GM21381 (cell line): ENCODE measurements around the gene HMX3.

Experiments
- ATAC-seq: cut with Tn5 transposase; IDR thresholded peaks from one replicate; pipeline ENCODE4 v1.9.1; 2021; ENCODE audit warnings: mild to moderate bottlenecking, moderate library complexity; ENCODE audit not compliant: unreplicated experiment

HMX3 gene

DNA sequence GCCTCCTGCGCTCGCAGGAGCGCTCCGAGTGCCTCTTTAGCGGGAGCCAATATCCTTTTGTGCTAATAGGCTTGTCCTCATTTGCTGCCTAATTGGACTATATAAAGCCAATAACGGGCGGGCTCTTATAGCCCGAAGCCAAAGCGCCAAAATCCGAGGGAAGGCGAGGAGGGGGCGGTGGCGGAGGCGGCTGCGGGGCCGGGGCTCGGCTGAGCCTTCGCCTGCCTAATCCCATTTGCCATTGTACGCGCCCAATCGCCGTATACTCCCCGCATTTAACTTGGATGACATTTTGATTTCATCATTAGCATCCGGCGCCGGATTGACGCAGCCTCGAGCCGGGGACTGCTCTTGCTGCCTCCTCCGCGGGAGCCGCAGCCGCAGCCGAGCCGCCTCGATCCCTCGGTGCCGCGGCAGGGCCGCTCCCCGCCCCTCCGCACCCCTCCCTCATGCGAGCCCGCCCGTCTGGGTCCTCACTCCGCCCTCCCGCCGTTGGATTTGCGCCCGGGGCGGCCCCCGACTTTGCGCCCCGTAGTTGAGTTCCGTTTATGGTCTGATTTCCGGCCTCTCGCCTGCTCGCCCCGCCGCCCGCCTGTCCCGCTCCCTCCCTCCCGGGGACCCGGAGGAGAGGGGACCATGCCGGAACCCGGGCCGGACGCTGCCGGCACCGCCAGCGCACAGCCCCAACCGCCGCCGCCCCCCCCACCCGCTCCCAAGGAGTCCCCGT is at the start of gene HMX3:
HMX3 (plus strand) TSS at position 556 of the 727 bp plus-strand sequence; CDS start at position 637, 81 bp downstream.
- no peak for ATAC-seq

- ATAC-seq, result no peak
These were observed 49.5 kb upstream of the HMX3 start for GRCh38 chr10:123086281-123086680.

GRCh38 chr10:123087348-123087747 is 48.4 kb upstream of the HMX3 start:
- no peak for ATAC-seq

- no peak for ATAC-seq
These were observed 48.0 kb upstream of the HMX3 start for GRCh38 chr10:123087786-123088185.

GRCh38 chr10:123092635-123093414 is 42.9 kb upstream of the HMX3 start:
- no peak for ATAC-seq

DNA sequence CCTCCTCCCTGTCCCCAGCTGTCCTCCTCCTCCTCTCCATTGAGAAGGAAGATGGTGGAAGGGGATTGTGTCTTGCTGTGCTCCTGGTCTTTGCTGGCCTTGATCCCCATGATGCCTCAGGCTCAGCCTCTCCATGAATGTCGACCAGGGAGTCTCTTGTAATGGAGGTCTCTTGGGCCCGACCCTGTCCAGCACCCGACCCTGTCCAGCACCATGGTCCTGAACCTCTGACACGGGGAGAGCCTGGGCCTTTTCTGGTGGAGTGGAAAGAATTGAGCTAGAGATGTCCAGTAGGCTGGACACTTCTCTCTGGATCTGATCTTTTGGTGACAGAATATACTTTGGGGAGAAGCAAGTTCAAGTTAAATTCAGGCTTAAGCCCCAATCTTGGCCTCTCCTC is 42.3 kb upstream of the HMX3 start:
- no peak for ATAC-seq

- ATAC-seq, result no peak
These were observed 39.3 kb upstream of the HMX3 start for GRCh38 chr10:123096452-123096851.

GRCh38 chr10:123097039-123097438 is 38.7 kb upstream of the HMX3 start:
- ATAC-seq, result no peak

GRCh38 chr10:123100030-123100762 is 35.6 kb upstream of the HMX3 start:
- ATAC-seq, result no peak

- ATAC-seq, result no peak
These were observed 33.9 kb upstream of the HMX3 start for GRCh38 chr10:123101872-123102271.

GRCh38 chr10:123102673-123103072 is 33.1 kb upstream of the HMX3 start:
- no peak for ATAC-seq

- ATAC-seq, result no peak
These were observed 31.8 kb upstream of the HMX3 start for GRCh38 chr10:123103944-123104343.

DNA sequence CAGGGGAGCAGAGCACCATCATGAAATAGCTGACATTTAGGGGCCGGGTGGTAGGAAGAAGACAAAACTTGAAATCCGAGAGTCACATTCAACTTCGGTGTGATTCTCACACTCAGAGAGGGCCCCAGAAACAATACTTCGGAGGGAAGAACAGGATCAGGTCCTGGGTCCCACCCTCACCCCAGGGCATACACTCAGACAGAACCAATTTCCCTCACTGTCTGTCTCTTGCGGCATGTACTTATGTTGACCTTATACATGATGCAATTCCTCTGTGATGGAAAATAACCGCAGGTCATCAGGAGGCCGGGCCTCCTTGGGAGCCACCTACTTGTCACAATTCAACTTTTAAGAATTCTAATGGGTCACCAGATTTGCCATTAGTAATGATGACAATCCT is 26.3 kb upstream of the HMX3 start:
- ATAC-seq, result no peak

DNA sequence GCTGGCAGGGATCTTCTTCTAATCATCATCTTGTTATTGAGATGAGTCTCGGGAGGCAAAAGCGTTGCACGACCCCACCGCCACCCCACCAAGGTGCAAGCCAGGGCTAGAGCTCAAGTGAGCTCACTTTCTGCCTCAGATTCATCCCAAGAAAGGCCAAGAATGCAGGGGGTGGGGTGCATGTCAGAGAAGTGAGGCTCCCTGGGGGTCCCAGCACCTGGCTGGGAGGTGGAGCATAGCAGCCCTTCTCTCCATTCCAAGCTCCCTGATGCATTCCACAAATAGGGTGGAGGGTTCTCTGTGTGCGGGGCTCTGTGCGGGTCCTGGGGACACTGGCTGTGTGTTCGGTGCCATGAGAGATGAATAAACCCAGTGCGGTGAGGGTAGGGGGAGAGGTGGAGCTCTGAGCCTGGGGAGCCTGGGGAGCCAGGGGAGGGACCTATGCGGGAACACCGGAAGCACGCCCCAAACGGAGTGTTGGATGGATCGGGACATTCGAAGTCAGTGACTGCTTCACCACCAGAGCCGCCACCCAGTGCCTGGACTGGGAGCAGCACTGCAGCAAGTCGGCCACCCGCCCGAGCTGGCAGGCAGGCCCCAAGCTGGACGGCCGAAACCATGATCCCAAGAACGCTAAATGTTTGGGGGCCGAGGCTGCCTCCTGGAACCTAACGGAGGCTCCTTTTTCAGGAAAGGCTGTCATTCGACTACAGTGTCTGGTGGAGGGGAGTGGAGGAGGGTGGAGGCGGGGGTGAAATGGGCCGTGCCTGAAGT is 17.9 kb upstream of the HMX3 start:
- ATAC-seq, result no peak

DNA sequence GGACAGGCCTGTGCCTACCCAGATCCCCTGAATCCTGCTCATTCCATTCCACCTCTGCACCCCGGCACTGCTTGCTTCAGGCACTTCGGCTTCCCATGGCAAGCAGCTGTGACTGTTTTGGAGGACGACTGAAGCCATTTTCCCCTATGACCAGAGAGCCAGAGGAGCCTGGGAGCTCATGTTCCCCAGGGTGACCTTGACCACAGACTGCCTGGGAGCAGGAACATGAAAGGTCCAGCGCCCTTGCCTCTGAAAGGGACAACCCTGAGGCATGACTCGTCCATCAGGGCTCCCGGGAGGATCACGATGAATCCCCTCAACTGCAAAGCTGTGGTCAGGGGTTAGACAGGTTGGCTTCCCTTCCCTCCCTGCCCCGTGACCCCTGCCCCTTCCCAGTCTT is 16.7 kb upstream of the HMX3 start:
- ATAC-seq, result no peak

DNA sequence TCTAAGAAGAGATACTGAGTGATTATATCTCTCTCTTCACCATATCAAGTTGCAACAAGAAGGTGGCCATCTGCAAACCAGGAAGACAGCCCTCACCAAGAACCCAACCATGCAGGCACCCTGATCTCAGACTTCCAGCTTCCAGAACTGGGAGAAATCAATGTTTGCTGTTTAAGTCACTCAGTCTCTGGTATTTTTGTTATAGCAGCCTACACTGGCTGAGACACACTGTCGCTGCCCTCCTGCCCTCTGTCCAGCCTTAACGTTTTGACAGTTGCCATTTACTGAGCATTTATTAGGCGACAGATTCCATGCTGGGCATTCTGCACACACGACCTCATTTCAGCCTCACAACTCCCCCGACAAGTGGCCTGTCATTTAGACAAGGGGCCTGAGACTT is 9.5 kb upstream of the HMX3 start:
- no peak for ATAC-seq

DNA sequence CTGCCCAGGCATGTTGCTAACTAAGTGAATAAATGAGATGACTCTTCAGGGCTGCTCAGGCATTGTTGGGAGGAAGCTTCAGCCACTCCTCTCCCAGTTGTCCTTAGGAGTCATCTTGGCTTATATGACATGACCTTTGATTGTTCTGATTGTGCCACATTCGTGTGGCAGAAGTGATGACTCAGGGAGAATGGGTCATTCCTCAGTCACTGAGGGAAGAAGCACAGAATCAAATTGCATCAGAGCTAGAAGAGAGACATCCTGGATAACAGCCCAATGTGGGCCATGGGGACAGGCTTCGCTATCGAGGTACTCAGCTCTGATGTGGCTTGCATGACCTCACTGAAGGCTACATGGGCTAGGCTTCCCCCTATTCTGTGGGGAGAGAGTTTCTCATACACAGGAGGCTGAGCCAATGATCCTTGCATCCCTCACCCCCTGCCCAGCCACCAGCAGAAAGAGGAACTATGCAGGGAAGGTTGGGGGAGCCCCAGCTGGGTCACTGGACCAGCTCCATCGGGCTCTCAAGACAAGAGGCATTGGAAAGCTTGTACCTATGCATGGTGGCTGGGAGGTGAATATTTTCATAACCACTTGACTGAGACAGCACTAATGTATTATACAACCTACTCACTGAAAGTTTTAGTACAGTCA is 6.0 kb upstream of the HMX3 start:
- no peak for ATAC-seq

DNA sequence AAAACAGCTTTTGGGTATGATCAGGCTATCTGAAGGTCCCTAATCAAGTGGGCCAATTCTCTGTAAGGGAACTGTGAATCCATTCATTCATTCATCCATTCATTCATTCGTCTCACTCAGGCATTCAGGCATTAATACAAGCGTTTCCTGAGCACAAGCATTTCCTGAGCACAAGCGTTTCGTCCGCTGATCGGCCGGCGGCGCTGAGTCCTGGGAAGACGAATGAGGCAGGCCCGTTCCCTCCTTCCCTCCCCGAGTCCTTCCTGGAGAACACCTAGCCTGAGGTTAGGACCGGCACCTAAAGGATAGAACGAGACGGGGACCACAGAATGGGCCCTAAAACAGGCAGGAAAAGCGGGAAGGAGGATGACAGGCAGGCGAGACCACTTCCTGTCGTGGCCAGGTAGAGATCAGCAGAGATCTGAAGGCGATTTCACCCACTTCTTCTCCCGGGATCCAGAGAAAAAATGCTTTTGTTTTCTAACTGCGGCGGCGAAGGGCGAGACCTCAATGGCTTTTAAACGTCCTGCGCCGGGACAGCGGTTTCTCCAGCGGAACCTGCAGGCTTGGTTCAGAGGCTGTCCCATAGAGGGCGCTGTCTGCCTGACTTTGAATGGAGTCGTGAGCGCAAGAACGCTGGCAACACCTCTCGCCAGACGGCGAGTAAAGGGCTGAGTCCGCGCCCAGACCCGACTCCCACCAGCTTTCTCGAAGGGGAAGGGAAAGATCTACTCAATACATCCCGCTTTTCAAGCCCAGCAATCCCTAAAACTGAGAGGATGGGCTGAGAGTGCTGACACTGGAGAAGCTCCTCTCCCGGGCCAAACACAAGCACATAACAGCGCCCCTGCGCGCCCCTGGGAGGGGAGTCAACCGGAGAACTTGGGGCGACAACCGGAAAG is 2.9 kb upstream of the HMX3 start:
- ATAC-seq, result no peak

DNA sequence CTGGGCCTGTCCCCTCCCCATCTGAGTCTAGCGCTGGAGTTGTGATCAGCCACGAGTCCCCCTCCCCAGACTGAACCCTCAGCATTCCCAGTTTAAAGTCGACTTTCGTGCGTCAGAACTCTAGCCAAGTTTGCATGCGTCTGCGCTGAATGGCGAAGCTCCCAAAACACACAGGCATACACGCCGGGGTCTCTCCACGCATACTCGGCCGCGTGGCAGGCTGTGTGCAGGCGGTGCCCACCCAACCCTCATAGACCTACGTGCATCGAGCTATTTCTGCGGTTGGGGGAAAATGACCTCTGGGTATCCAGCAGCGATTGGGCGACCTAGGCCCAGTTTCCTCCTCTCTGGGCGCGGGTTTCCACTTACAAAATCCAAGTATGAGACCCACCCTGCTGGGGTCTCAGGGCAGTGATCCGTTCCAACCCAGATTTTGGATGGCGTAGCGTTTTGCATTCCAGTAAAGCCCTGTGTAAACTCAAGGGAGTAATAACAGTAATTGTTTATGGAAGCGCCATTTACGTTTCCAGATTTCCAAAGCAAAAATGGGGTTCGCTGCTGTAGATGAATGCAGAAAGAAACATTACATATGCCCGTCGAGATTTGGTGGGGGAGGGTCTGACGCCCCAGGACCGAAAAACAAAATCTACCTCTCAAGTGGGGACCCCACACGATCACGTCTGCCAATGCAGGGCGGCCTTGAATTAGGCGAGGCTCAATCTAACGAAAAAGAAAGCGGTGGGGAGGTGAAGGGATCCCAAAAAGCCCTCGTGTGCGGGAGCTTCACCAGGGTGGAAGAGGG is 2.0 kb upstream of the HMX3 start:
- ATAC-seq, result no peak
